HL-60 (cell line): ENCODE measurements around the gene CD22.

ENCODE experiments used
- DNase-seq, 2 experiments: peaks; one replicate each; pipeline ENCODE4 v3.0.0-alpha.2; 2010 to 2020; ENCODE audit warnings: low read depth in 1 of 2, low spot score in 1 of 2
- H3K27ac ChIP-seq: fragments of 250-450 bp; sonication (Bioruptor Pico); replicated peaks from 2 replicates; pipeline ENCODE4 v1.5.1; 2020; ENCODE audit warnings: mild to moderate bottlenecking, moderate library complexity
- H3K27me3 ChIP-seq: fragments of 250-450 bp; sonication (Bioruptor Pico); 2 replicates; pipeline ENCODE4 v1.5.1; 2021; ENCODE audit warnings: mild to moderate bottlenecking, moderate library complexity; ENCODE audit not compliant: insufficient read depth, poor library complexity, severe bottlenecking
- H3K4me3 ChIP-seq: replicated peaks from 2 replicates; pipeline ENCODE4 v1.5.1; 2011; ENCODE audit warnings: mild to moderate bottlenecking, control low read depth, low read length; ENCODE audit not compliant: insufficient read depth
- GABPA ChIP-seq: IDR thresholded peaks from 2 replicates; pipeline ENCODE4 v1.6.1; 2012; ENCODE audit warnings: low read depth
- POLR2AphosphoS5 ChIP-seq: IDR thresholded peaks from 2 replicates; pipeline ENCODE4 v1.6.1; 2012; ENCODE audit warnings: low read depth
- SPI1 ChIP-seq: IDR thresholded peaks from 2 replicates; pipeline ENCODE4 v1.6.1; 2012; ENCODE audit warnings: low read depth, mild to moderate bottlenecking, borderline replicate concordance
- TF ChIP-seq, protein P1 (sequence below): IDR thresholded peaks from 2 replicates; pipeline ENCODE4 v1.6.1; 2012; ENCODE audit warnings: low read depth; ENCODE audit not compliant: insufficient replicate concordance
- TF ChIP-seq, protein P2 (sequence below): IDR thresholded peaks from one replicate; pipeline ENCODE4 v1.5.1; 2011; ENCODE audit warnings: low read length, control low read depth, inconsistent platforms; ENCODE audit not compliant: insufficient read depth

The CD22 gene

DNA sequence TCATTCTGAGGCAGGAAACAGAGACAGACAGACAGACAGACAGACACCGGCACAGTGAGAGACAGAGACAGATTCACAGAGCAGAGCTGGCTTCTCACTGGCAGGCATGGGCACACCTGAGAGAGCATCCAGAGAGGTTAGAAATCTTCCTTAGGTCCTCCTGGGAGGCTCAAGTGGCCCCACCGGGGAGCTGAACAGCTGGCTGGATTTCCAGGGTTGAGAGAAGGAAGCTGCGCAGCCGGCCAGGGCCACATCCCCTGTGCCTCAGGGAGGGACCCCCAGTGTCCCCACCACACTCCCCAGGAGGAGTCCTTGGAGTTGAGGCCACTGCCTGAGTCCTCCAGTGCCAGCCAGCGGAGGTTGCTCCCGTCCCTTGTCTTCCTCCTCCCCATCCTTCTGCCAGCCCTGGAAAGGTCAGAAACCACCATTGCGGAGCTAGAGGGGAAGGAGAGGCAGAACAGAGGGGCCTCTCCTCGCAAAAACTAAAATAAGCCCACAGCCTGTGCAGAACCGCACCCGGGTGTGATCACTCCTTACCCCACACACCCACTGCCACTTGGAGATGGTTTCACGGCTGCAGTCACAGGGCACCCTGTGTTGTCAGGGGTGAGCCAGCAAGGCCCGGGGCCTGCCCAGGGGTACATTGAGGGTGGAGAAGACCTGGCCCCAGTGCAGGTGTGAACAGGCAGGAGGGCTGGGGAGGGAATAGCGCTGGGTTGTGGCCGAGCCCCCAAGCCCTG, 33.4 kb downstream of the CD22 start:
- H3K4me3 ChIP-seq: no peak overlapping the region
- no peak overlapping the region for H3K27ac ChIP-seq
- no peaks in the 10 kb centered on the region for H3K27me3 ChIP-seq
- TF ChIP-seq, protein P1, sequence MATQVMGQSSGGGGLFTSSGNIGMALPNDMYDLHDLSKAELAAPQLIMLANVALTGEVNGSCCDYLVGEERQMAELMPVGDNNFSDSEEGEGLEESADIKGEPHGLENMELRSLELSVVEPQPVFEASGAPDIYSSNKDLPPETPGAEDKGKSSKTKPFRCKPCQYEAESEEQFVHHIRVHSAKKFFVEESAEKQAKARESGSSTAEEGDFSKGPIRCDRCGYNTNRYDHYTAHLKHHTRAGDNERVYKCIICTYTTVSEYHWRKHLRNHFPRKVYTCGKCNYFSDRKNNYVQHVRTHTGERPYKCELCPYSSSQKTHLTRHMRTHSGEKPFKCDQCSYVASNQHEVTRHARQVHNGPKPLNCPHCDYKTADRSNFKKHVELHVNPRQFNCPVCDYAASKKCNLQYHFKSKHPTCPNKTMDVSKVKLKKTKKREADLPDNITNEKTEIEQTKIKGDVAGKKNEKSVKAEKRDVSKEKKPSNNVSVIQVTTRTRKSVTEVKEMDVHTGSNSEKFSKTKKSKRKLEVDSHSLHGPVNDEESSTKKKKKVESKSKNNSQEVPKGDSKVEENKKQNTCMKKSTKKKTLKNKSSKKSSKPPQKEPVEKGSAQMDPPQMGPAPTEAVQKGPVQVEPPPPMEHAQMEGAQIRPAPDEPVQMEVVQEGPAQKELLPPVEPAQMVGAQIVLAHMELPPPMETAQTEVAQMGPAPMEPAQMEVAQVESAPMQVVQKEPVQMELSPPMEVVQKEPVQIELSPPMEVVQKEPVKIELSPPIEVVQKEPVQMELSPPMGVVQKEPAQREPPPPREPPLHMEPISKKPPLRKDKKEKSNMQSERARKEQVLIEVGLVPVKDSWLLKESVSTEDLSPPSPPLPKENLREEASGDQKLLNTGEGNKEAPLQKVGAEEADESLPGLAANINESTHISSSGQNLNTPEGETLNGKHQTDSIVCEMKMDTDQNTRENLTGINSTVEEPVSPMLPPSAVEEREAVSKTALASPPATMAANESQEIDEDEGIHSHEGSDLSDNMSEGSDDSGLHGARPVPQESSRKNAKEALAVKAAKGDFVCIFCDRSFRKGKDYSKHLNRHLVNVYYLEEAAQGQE: no peak
- TF ChIP-seq GABPA (no peak), SPI1 (no peak), POLR2AphosphoS5 (no peak)
- TF ChIP-seq, protein P2, sequence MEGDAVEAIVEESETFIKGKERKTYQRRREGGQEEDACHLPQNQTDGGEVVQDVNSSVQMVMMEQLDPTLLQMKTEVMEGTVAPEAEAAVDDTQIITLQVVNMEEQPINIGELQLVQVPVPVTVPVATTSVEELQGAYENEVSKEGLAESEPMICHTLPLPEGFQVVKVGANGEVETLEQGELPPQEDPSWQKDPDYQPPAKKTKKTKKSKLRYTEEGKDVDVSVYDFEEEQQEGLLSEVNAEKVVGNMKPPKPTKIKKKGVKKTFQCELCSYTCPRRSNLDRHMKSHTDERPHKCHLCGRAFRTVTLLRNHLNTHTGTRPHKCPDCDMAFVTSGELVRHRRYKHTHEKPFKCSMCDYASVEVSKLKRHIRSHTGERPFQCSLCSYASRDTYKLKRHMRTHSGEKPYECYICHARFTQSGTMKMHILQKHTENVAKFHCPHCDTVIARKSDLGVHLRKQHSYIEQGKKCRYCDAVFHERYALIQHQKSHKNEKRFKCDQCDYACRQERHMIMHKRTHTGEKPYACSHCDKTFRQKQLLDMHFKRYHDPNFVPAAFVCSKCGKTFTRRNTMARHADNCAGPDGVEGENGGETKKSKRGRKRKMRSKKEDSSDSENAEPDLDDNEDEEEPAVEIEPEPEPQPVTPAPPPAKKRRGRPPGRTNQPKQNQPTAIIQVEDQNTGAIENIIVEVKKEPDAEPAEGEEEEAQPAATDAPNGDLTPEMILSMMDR: no peak
- no peak for DNase-seq

DNA sequence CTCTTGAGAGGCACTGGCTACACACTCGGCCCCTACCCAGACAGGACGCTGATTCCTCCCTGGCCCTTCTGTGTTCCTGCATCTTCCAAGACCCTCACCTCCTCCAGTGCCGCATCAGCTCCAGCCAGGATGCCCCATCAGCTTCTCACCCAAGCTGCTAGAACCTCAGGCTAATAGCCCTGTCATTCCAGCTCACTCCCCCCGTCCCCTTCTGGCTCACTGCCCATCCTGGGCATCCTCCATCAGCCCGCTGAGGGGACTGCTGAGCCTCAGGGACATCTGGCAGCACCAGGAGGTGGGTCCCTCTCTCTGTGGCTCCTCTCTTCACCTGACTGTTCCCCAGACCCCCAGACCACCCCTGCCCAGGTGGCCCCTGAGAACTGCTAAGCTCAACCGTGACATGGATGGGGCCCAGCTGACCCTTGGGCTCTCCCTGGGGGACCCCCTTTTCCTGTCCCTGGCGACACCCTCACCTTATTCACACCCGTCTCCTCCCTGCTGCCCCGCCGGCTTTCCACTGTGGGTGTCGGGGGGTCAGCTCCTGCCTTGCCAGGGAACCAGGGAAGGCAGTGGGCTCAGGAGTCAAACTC, 34.1 kb downstream of the CD22 start:
- TF ChIP-seq GABPA: no peak
- TF ChIP-seq SPI1: no peak
- TF ChIP-seq POLR2AphosphoS5: no peak
- TF ChIP-seq, protein P1: no peak
- TF ChIP-seq, protein P2: no peak
- H3K27ac ChIP-seq: no peak overlapping the region
- no peaks in the 10 kb centered on the region for H3K27me3 ChIP-seq
- H3K4me3 ChIP-seq: no peak overlapping the region
- DNase-seq: no peak

DNA sequence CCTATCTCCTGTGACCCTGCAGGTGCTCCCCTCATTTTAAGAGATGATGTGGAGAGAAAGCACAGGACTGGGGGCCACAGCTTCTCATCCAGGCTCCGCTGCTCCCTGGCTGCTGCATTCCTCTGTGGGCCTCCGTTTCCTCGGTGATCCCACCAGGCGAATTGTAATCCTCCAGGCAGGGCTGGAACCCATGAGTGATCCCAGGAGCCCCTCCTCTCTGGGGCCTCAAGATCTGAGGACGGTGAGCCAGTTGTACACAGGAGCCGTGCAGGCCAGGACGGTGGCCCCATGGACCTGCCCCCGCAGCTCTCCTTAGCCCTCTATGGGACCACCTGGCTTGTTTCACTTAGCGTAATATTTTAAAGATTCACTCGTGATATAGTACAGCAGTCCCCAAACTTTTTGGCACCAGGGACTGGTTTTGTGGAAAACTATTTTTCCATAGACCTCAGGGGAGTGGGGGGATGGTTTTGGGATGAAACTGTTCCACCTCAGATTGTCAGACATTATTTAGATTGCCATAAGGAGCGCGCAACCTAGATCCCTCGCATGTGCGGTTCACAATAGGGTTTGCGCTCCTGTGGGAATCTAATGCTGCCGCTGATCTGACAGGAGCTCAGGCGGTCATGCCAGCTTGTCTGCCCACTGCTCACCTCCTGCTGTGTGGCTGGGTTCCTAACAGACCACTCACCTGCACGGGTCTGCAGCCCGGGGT, 34.9 kb downstream of the CD22 start:
- no peak overlapping the region for H3K4me3 ChIP-seq
- H3K27ac ChIP-seq: no peak overlapping the region
- DNase-seq: no peak
- TF ChIP-seq POLR2AphosphoS5: no peak
- TF ChIP-seq, protein P1: no peak
- TF ChIP-seq SPI1: no peak
- TF ChIP-seq GABPA: no peak
- TF ChIP-seq, protein P2: no peak
- no peaks in the 10 kb centered on the region for H3K27me3 ChIP-seq
